Measurements from ENCODE around the gene PHLDA2. TPM values are rescaled to one million over a fixed set of nuclear protein-coding genes. Genes with fewer than 3 reads are reported as not detected.
"Not testable (repeated sequence)": the region's sequence is repeated elsewhere in the genome, so short reads cannot be mapped to it uniquely, and the experiment has no call there.

The PHLDA2 gene
- total RNA-seq, 2 donors from 2014 or later, result 29.9 to 36.7 TPM

GRCh38 chr11:2919188-2919587, 10.0 kb downstream of the PHLDA2 start:
- ATAC-seq (no peak), DNase-seq (no peak)
- intact Hi-C loops (cut with DNase I, micrococcal nuclease), result no loop called here

- DNase-seq (no peak), ATAC-seq (no peak)
- intact Hi-C loops (cut with DNase I, micrococcal nuclease), result no loop called here
Observed at GRCh38 chr11:2917842-2918490, 11.3 kb downstream of the PHLDA2 start.

- ATAC-seq (no peak), DNase-seq (no peak)
Observed at GRCh38 chr11:2916892-2917645, 12.2 kb downstream of the PHLDA2 start.

DNA sequence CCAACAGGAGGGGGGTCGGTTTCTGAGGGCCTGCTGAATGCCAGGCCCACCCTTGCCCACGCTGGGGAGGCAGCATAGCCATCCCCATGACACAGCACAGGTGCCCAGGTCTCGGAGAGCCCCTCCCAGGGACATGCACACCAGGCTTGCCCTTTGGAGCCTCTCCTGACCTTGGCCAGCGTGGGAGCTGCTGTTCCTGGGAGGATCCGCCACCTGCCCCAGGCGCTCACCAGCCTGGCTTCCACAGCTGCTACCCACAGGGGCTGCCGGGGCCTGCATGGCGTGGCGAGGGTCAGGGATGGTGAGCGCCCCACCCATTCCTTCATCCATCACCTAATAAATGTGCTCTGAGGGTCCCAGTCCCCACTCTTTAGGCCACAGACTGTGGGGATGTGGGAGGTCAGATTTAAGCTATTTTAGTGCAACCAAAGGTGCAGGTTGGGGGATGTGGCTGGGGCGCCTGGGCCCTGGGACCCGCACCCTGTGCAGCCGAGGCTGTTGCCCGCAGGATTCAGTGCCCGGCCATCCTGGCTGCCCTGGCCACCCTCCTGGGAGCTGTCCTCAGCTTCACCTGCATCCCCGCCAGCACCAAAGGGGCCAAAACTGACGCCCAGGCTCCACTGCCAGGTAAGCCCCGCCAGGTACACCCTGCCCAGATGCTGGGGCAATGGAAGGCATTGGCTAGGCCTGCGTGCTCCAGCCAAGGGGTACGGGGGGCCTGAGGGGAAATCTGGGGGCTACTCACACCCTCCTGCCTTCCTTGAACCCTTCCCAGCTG, 12.9 kb downstream of the PHLDA2 start:
- DNase-seq (no peak), ATAC-seq (no peak)
- intact Hi-C loops (cut with DNase I, micrococcal nuclease), result no loop called here

More at GRCh38 chr11:2916892-2917645, 12.2 kb downstream of the PHLDA2 start:
- intact Hi-C loops (cut with DNase I, micrococcal nuclease), result no loop called here

- DNase-seq (no peak), ATAC-seq (no peak)
- intact Hi-C loops (cut with DNase I, micrococcal nuclease), result no loop called here
Observed at GRCh38 chr11:2915473-2915872, 13.7 kb downstream of the PHLDA2 start.

- no peak for ATAC-seq
- no peak for DNase-seq
- intact Hi-C loops (cut with DNase I, micrococcal nuclease), result no loop called here
Observed at GRCh38 chr11:2914455-2915195, 14.6 kb downstream of the PHLDA2 start.

- DNase-seq (no peak), ATAC-seq (no peak)
- intact Hi-C loops (cut with DNase I, micrococcal nuclease), result no loop called here
Observed at GRCh38 chr11:2913776-2914175, 15.4 kb downstream of the PHLDA2 start.

GRCh38 chr11:2913019-2913431, 16.2 kb downstream of the PHLDA2 start:
- DNase-seq (no peak), ATAC-seq (peak; percentile 4)
- intact Hi-C loops (cut with DNase I, micrococcal nuclease), result no loop called here

- ATAC-seq, result peak; percentile 86
- intact Hi-C loops (cut with DNase I, micrococcal nuclease), result no loop called here
- DNase-seq, result peak; percentile 93 to 97
Observed at GRCh38 chr11:2912498-2912897, 16.7 kb downstream of the PHLDA2 start.

DNA sequence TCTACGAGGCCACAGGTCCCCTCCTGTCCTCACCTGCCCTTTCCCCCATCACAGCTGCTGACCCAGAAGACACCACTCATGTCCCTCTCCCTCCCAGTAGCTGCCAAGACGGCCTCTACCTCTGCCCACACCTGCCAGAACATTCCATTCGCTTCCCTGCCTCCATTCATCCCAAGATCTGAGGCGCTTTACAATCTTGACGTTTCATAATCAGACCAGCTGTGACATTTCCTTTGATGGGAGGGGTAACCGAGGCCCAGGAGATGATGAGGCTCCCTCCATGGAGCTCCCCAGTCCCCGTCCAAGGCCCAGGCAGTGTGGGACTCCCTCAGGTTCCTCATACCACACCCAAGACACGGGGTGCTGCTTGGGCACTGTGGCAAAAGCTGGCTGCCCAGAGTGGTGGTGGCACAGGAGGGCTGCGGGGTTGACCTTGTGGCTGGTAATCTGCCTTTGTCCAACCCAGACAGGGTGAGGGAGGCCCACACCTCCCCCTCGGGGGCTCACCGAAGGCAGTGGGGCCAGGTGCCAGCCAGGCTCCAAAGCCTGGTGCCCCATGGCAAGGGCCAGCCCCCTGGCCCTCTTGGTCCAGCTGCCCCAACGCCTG, 17.3 kb downstream of the PHLDA2 start:
- no peak for DNase-seq
- intact Hi-C loops (cut with DNase I, micrococcal nuclease), result no loop called here
- peak; percentile 42 for ATAC-seq

DNA sequence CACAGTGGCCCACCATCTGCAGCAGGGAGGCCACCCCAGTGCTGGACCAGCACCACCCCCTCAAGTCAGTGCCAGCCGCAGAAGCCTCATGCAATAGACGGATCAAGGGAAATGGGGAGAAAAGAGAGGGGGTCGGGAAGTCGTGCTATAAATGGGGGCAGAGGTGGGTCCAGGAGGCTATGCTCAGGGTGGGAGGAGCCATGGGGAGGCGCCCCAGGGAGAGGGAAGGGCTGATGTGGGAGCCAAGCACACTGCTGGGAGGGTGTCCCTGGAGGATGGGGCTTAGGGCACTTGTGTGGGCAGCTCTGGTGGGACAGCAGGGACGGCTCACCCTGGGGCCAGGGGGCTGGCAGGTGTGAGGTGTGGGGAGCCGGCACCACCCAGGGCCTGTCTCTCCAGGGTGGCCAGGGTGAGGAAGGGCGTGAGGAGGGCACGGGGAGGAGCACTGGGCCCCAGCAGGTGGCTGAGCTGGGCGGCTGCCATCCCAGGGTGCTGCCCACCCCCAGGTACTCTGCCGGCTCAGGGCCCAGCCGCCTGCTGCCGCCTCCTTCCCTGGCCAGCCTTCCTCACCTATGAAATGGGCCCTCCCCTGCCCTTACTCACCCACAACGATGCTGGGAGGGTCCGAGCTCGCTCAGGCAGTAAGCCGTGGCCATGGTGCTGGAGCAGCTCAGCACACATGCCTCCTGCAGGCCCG, 18.0 kb downstream of the PHLDA2 start:
- ATAC-seq, result peak; percentile 29
- DNase-seq, result peak; percentile 51 to 72
- intact Hi-C loops (cut with DNase I, micrococcal nuclease), result no loop called here

- ATAC-seq (no peak), DNase-seq (no peak)
- intact Hi-C loops (cut with DNase I, micrococcal nuclease), result no loop called here
Observed at GRCh38 chr11:2910401-2910955, 18.7 kb downstream of the PHLDA2 start.

DNA sequence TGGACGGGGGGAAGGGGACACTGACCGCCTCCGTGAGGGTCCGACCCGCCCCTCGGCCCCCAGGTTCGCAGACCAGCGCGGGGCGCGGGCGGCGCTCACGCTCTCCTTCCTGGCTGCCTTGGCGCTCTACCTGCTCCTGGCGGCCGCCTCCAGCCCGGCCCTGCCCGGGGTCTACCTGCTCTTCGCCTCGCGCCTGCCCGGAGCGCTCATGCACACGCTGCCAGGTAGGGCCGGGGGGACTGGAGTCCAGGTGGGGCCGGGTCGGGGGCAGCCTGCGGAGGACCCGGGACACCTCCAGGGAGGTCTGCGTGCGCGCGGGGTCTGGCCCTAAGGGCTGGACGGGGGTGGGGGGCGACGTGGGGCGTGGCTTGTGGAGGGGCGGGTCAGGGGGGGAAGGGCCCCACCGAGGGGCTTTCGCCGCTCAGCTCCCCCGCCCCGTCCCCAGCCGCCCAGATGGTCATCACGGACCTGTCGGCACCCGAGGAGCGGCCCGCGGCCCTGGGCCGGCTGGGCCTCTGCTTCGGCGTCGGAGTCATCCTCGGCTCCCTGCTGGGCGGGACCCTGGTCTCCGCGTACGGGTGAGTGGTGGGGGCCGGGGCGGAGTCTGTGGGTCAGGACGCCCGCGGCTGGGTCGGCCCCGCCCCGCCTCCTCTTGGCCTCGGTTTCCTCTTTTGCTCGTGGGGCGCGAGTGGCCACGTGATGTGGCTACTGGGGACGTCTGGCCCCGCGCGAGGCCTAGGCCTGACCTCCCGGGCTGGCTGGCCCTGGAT, 19.9 kb downstream of the PHLDA2 start:
- DNase-seq, result no peak
- intact Hi-C loops (cut with DNase I, micrococcal nuclease), result no loop called here
- ATAC-seq, result no peak

DNA sequence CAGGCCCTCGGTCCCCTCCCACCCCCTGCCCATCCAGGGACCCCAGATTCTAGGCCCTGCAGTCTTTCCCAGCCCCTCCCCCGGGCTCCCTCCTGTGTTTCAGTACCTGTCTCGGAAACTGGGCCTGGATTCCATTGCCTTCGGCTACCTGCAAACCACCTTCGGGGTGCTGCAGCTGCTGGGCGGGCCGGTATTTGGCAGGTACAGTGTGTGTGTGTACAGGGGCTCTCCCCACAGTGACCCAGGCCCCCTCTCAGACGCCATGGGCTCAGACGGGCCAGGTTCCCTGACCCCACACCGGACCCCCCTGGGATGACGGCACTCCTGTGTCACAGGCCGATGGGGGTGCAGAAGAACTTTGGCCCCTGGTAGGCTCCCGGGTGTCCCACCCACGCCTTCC, 21.1 kb downstream of the PHLDA2 start:
- DNase-seq (no peak), ATAC-seq (no peak)
- intact Hi-C loops (cut with DNase I, micrococcal nuclease), result no loop called here

DNA sequence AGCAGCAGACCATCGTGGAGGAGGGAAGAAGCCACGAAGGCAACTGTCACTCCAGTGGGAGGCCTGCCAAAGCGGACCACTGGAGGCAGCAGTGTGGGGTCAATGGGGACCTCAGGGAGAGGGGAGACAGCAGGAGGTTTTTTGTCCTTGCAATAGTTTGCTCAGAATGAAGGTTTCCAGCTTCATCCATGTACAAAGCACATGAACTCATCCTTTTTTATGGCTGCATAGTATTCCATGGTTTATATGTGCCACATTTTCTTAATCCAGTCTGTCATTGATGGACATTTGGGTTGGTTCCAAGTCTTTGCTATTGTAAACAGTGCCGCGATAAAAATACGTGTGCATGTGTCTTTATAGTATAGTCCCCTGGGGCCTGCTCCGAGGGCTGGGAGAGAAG, 23.9 kb downstream of the PHLDA2 start:
- ATAC-seq; intact Hi-C loops (cut with DNase I, micrococcal nuclease); DNase-seq: not testable (repeated sequence)

GRCh38 chr11:2904153-2905052, 24.8 kb downstream of the PHLDA2 start:
- ATAC-seq (peak; percentile 67), DNase-seq (peak; percentile 95)
- intact Hi-C loops (cut with DNase I, micrococcal nuclease), result no loop called here
